NCI-H2081 treated with DMSO at 0.1 percent for 48 hours (cell line): ENCODE measurements around the gene ATP6V1G2.
A peak's percentile ranks its signal among the peaks of the same experiment; 100 is the strongest.

ENCODE experiments used
- DNase-seq: peaks from one replicate; lab custom pipeline; 2025; lab: John Stamatoyannopoulos, UW

Gene ATP6V1G2

GRCh38 chr6:31547727-31548543 is 1.5 kb upstream of the ATP6V1G2 start:
- no peak for DNase-seq

GRCh38 chr6:31546958-31547726 is 734 bp upstream of the ATP6V1G2 start, which contains the start of gene NFKBIL1:
NFKBIL1 (plus strand) TSS chr6:31547608; CDS start chr6:31547695, 87 bp downstream.
- DNase-seq: peak; percentile 87

GRCh38 chr6:31545291-31545690 is 1.1 kb downstream of the ATP6V1G2 start:
- no peak for DNase-seq

- DNase-seq: no peak
Observed at GRCh38 chr6:31544676-31545075, 1.7 kb downstream of the ATP6V1G2 start.

- no peak for DNase-seq
Observed at GRCh38 chr6:31543639-31544038, 2.8 kb downstream of the ATP6V1G2 start.

GRCh38 chr6:31541658-31542521 is 4.5 kb downstream of the ATP6V1G2 start, which contains the start of gene DDX39B:
DDX39B (minus strand) TSS chr6:31542003; CDS start chr6:31540532, 1,471 bp downstream.
- DNase-seq: peak; percentile 88

- DNase-seq: no peak
Observed at GRCh38 chr6:31541059-31541657, 5.2 kb downstream of the ATP6V1G2 start.

GRCh38 chr6:31540640-31541039 is 5.8 kb downstream of the ATP6V1G2 start:
- DNase-seq: no peak

- DNase-seq: no peak
Observed at GRCh38 chr6:31538805-31539400, 7.5 kb downstream of the ATP6V1G2 start.

- DNase-seq: no peak
Observed at GRCh38 chr6:31535538-31536324, 10.7 kb downstream of the ATP6V1G2 start.

- no peak for DNase-seq
Observed at GRCh38 chr6:31534521-31535040, 11.8 kb downstream of the ATP6V1G2 start.

GRCh38 chr6:31534011-31534410 is 12.4 kb downstream of the ATP6V1G2 start:
- DNase-seq: no peak

- DNase-seq: no peak
Observed at GRCh38 chr6:31533455-31533841, 13.0 kb downstream of the ATP6V1G2 start.

- DNase-seq: no peak
Observed at GRCh38 chr6:31532644-31533454, 13.6 kb downstream of the ATP6V1G2 start.

- no peak for DNase-seq
Observed at GRCh38 chr6:31531771-31532643, 14.4 kb downstream of the ATP6V1G2 start.

- DNase-seq: no peak
Observed at GRCh38 chr6:31531162-31531561, 15.2 kb downstream of the ATP6V1G2 start.

- no peak for DNase-seq
Observed at GRCh38 chr6:31530659-31531058, 15.7 kb downstream of the ATP6V1G2 start.
